Dendritic cell treated with granulocyte-macrophage colony-stimulating factor and Interleukin-4, amounts not matched to agents 40 ng/mL and 50 ng/mL, for 4 days (primary cell): ENCODE results near the gene HOXD12.

Experiments used
- H3K27ac Mint-ChIP-seq: one replicate; pipeline ENCODE4 v1.8.0; 2022; ENCODE audit warnings: mild to moderate bottlenecking, mixed read lengths
- H3K27me3 Mint-ChIP-seq: one replicate; pipeline ENCODE4 v1.8.0; 2022; ENCODE audit warnings: mild to moderate bottlenecking, mixed read lengths
- H3K36me3 Mint-ChIP-seq: one replicate; pipeline ENCODE4 v1.8.0; 2022; ENCODE audit warnings: low read depth, mixed read lengths
- H3K4me1 Mint-ChIP-seq: one replicate; pipeline ENCODE4 v1.8.0; 2022; ENCODE audit warnings: low read depth, mixed read lengths
- H3K4me3 Mint-ChIP-seq: one replicate; pipeline ENCODE4 v1.8.0; 2022; ENCODE audit warnings: mild to moderate bottlenecking, moderate library complexity, mixed read lengths
- H3K9me3 Mint-ChIP-seq: one replicate; pipeline ENCODE4 v1.8.0; 2022; ENCODE audit warnings: mixed read lengths
- intact Hi-C: fragments of 100-400 bp; cut with micrococcal nuclease; formaldehyde crosslinking; loops from one replicate; pipeline ENCODE4 v1.15.0; 2022

HOXD12 gene

DNA sequence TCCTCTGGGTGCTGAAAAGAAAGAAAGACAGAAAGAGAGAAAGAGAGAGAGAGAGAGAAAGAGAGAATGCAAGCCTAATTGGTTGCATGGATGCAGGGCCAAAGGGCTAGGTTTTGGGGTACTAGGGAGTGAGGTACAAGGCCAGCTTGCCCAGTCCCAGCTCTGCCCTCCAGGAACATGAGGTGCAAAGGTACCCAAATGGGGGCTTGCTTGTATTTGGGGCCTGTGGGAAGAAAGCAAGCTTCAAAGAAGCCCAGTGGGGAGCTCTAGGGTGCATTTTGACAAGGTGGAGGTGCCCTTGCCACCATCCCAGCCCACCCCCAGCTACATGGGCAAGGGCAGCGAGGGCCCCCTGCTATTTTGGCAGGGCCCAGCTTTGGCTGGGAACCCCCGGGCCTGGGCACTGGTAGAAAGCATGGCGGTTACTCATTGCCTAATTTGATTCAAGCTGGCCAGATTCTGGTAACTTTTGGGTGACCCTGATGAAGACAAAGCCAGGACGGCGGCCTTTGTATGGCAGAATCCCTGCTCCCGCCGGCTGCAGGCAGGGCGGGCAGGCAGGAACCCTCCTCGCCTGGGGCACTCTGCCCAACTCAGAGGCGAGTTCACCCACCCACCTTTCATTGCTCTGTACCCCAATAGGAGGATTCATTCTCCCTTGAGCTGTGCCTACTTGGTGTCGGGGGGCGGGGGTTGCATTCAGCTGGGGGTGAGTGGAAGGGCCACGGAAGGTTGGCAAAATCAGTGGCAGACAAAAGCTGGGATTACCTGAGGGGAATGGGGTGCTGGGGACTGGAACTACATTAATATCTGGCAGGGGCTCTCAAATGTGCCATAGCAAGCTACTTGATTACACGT, 51.2 kb downstream of the HOXD12 start:
- Mint-ChIP-seq H3K27me3 (peaks cover 98% of the 10 kb centered on the region), H3K36me3 (no peaks in the 10 kb centered on the region), H3K9me3 (no peaks in the 10 kb centered on the region), H3K4me3 (no peak overlapping the region), H3K4me1 (no peaks in the 10 kb centered on the region), H3K27ac (no peak overlapping the region)
- intact Hi-C loops = no loop called here

DNA sequence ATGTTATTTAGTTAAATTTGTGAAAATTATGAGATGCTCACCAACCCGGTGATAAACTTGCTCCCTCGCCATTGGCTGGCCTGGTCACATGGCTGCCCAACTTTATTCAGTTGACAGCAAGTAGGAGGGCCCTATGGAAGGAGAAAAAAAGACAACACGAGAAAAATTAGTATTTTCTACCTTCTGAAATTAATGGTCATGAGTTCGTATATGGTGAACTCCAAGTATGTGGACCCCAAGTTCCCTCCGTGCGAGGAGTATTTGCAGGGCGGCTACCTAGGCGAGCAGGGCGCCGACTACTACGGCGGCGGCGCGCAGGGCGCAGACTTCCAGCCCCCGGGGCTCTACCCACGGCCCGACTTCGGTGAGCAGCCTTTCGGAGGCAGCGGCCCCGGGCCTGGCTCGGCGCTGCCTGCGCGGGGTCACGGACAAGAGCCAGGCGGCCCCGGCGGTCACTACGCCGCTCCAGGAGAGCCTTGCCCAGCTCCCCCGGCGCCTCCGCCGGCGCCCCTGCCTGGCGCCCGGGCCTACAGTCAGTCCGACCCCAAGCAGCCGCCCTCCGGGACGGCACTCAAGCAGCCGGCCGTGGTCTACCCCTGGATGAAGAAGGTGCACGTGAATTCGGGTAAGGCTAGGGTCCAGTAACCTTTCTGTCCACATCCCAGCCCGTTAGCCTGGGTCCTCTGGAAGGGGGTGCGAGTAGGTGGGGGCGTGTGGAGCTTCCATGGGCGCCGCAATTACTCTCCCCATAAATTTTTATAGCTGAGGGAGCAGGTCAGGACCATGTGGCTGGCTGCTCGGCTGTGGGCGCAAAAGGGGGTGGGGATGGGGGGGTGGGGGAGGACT, 52.1 kb downstream of the HOXD12 start, which contains the start of gene HOXD4:
Gene HOXD4, plus strand, starts transcription at position 109 of the 846 bp plus-strand sequence. Its CDS starts 84 bp downstream, at position 193.
- H3K27ac Mint-ChIP-seq = no peak within 1 kb of the TSS
- intact Hi-C loops = no loop called here
- H3K36me3 Mint-ChIP-seq = no peaks in the 10 kb centered on the region
- H3K4me1 Mint-ChIP-seq = no peaks in the 10 kb centered on the region
- peaks cover 97% of the 10 kb centered on the region for H3K27me3 Mint-ChIP-seq
- no peaks in the 10 kb centered on the region for H3K9me3 Mint-ChIP-seq
- no peak within 1 kb of the TSS for H3K4me3 Mint-ChIP-seq
